B cell (primary cell): ENCODE measurements around the gene ANO9.

Experiments used
- EZH2 ChIP-seq: IDR thresholded peaks from 2 replicates; pipeline ENCODE4 v1.6.1; 2012; ENCODE audit warnings: borderline replicate concordance, low read depth, mild to moderate bottlenecking, moderate library complexity, low read length; ENCODE audit not compliant: insufficient read depth, poor library complexity, severe bottlenecking
- TF ChIP-seq, protein P1 (sequence below): fragments of 200-600 bp; IDR thresholded peaks from one replicate; pipeline ENCODE4 v1.8.0; 2022; ENCODE audit warnings: antibody characterized with exemption, mild to moderate bottlenecking

DNA sequence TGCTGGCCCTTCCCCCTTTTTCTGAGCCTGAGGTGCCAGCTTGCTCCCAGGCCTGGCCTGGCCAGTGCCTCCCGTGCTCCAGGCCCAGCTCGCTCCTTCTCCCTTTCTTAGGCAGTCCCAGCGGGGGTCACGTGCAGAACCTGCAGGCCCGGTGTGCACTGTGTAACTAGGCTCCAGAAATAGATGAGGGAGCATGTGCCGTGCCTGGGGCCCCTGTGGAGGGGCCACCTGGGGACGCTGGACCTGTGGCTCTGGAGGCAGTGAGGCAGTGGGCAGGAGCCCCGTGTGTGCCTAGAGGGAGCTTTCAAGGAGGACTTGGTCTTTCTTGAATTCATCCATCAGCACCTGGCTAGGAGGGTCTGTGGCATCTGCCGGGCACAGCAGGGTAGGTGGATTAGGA lies 19.8 kb upstream of the ANO9 start:
- TF ChIP-seq, protein P1, sequence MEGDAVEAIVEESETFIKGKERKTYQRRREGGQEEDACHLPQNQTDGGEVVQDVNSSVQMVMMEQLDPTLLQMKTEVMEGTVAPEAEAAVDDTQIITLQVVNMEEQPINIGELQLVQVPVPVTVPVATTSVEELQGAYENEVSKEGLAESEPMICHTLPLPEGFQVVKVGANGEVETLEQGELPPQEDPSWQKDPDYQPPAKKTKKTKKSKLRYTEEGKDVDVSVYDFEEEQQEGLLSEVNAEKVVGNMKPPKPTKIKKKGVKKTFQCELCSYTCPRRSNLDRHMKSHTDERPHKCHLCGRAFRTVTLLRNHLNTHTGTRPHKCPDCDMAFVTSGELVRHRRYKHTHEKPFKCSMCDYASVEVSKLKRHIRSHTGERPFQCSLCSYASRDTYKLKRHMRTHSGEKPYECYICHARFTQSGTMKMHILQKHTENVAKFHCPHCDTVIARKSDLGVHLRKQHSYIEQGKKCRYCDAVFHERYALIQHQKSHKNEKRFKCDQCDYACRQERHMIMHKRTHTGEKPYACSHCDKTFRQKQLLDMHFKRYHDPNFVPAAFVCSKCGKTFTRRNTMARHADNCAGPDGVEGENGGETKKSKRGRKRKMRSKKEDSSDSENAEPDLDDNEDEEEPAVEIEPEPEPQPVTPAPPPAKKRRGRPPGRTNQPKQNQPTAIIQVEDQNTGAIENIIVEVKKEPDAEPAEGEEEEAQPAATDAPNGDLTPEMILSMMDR = no peak
- no peak for TF ChIP-seq EZH2
